Raji (cell line): ENCODE measurements around the gene GALNT14.

Source experiments
- POLR2A ChIP-seq: IDR thresholded peaks from 2 replicates; pipeline ENCODE4 v1.6.1; 2011; ENCODE audit warnings: low read depth, low read length, control low read depth; ENCODE audit not compliant: insufficient read depth

Gene GALNT14

DNA sequence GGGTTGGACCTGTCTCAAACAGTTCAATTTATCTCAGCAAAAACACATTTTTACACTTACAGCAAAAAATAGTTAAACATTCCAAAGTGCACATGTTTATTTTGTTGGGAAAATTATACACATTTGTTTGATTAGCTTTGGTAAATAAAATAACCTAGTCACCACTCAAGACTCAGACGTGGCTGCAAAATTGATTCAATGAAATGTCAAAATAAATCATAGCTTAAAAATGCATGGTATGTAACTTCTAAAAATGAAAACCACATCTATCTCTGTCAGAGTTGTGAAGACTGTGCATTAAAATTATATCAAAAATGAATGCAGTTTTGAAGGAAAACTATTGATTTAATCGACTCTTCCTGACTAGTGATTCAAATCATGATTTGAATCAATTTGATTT lies 56.7 kb downstream of the GALNT14 start:
- TF ChIP-seq POLR2A, result no peak

DNA sequence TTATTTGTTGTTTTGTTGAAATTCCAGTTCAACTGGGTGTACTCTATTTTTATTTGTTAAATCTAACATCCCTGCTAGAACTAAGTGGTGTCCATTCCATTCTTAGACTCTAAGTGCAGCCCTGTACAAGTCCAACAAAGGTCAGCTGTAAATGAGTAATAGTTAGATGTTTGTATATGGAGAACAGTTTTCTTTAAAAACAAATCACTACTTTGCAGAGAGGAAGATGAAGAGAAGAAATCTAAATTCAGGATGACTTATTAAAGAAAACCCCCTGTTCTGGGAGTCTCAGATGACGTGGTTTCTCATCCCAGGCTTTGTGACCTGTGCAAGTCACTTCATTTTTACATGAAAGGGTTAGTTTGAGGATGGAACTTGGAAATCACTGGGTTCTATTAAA lies 57.9 kb downstream of the GALNT14 start:
- TF ChIP-seq POLR2A, result no peak

- TF ChIP-seq POLR2A, result no peak
Measured at GRCh38 chr2:31079665-31080064, 58.6 kb downstream of the GALNT14 start.

DNA sequence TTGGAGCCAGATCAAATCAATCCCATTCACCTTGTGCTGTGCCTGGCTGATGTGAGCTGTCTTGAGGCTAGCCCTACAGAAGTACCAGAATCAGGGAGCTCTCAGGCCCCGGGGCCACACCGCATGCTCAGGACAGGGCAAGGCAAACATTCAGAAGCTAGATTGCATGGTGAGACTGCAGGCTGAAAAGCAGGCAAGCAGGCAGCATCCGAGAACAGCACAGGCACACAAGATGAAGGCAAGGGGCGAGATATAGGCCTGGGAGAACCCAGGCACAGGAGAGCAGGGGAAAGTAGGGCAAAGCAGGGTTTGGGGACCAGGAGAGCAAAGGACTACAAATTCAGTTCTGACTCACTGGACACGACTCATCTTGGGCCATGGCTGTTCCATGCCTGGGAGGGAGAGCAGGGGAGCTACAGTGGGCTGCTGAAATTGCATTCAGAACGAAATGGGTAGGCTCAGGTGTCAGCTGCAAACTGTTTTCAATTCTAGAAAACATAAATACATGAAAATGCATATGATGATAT lies 59.6 kb downstream of the GALNT14 start:
- TF ChIP-seq POLR2A, result no peak

- no peak for TF ChIP-seq POLR2A
Measured at GRCh38 chr2:31078011-31078410, 60.2 kb downstream of the GALNT14 start.

DNA sequence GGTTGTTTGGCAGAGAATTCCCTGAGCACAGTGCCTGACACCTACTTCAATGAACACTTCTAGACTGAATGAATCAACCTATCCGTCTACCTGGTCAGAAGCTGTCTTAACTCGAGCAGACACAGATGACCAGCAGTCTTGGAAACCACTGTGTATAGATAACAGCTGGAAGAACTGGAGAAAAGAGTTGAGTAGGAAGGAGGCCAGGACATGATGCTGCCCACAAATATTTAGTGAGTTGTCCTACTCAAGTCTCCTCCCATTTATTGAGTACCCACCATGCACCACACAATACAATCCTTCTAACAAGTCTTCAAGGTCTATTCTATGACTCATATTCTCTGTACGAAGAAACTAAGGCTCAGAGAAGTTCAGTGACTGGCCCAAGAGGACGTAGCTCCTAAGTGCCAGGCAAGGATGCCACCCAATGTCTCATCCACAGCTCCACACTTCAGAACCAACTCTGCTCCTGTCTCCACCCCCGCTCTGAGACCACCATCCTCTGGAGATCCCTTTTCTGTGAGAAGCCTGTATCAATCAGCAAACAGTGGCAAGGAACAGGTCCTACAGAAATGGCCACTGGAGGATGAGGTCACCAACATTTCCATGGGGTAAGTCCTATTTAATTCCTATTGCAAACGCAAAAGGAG lies 62.2 kb downstream of the GALNT14 start:
- no peak for TF ChIP-seq POLR2A

DNA sequence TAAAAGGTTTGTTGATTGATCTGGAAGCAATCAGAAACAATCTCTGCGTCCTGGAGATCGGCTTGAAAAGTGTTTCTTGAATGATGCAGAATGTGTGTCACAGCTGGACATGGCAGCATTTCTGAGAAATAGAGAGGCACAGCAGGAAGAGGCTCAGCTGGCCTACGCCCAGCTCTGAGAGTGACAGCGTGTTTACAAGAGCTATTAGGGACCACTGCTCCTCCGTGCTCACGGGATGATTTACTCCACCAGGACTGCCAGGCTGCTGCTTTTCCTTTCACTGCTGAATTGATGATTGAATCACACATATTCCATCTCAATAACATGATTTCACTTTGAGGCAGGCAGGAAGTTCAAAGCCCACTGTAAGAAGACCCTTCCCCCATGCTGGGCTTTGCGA lies 62.8 kb downstream of the GALNT14 start:
- TF ChIP-seq POLR2A, result no peak

DNA sequence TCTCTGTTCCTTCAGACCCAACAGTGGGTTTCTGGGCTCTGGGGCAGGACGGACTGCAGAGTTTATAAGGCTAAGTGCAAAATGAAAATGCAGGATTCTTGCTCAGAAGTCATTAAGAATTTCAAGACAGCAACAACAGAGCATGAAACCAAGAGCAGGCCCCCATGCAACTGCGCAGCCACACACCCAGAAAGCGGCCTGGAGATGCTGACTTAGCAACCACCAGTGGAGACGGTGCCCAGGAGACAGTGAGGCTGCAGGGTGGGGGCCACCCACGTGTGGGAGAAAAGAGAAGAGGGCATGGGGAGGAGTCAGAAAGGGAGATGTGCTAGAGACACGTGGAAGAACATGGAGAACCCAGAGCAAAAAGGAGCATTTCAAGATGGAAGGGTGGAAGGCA lies 66.5 kb downstream of the GALNT14 start:
- no peak for TF ChIP-seq POLR2A

DNA sequence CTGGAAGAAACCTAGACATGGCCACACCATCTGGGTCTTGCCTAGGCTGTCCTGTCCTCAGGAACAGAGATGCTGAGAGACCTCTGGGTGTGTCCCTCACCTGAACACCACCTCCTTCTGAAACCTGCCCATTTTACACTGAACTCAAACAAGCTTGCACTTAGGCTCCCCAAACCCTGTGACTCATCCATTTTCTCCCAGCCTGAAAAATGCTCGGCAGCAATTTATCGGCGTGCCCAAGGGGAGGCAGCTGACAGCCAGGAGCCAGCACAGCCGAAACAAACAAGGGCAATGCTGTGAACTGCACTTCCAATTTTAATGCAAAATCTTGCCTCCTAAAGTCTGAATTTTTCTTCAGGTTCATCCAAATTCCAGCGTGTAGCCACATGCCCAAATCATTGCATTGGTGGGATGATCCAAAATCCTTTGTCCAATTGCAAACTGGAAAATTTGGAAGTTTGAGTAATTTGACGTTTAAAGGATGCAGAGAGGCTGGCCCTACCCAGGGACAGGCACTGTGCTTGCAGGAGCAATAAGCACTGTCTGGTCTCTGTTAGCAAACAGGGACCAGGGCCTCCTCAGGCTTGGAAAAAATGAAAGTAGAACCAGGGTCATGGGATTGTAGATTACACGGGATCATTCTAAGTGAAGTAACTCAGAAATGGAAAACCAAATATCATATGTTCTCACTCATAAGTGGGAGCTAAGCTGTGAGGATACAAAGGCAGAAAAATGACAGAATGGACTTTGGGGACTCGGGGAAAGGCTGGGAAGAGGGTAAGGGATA lies 67.7 kb downstream of the GALNT14 start:
- TF ChIP-seq POLR2A, result no peak

DNA sequence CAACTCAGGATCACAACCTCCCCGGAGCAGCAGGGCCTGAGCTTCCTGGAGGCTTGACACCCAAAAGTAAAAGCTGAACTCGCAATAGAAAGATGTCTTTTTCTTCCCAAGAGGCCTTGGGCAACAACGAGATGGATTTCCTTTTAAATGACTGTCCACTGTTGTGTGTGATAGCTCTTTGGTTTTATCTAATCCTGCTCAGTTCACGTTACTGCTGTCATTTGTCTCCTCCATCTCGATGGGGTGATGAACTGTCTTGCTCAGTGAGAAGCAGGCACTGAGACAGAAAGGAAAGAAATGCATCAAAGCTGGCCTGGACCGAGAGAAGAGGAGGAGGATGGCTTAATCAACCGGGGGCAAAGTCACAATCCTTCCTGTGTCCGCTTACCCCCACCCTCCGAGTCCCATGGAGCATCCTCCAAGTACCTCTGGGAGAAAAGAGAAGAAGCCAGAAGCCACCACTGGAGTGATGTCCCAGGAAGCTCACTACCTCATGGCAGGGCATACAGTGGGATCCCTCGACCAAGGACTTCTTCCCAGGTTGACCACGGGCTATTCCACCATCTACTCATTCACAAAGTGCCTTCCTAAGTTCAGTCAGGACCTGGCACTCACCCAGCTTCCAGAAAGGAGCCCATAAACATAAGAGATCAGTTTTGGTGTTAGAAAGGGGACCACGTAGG lies 68.5 kb downstream of the GALNT14 start:
- no peak for TF ChIP-seq POLR2A

DNA sequence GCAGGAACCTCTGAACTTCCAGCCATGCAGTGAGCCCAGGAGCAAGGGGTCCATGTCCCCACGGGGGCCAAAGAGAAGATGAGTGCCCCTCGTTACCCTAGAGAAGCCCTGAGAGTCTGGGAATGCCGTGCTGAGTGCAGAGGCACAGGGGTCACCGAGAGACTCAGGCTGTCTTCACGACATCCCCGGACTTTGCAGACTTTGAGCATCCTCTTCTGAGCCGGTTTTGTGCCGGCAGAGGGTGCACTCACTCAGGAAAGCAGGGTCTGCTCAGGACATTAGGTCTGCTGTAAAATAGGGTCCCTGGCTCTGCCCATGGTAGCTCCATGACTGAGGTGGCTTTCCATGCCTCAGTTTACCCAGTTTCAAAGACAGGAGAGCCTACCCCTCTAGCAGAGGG lies 71.0 kb downstream of the GALNT14 start:
- TF ChIP-seq POLR2A, result no peak

- TF ChIP-seq POLR2A, result no peak
Measured at GRCh38 chr2:31066551-31066950, 71.7 kb downstream of the GALNT14 start.

- TF ChIP-seq POLR2A, result no peak
Measured at GRCh38 chr2:31066086-31066485, 72.2 kb downstream of the GALNT14 start.

- TF ChIP-seq POLR2A, result no peak
Measured at GRCh38 chr2:31065356-31065755, 72.9 kb downstream of the GALNT14 start.

DNA sequence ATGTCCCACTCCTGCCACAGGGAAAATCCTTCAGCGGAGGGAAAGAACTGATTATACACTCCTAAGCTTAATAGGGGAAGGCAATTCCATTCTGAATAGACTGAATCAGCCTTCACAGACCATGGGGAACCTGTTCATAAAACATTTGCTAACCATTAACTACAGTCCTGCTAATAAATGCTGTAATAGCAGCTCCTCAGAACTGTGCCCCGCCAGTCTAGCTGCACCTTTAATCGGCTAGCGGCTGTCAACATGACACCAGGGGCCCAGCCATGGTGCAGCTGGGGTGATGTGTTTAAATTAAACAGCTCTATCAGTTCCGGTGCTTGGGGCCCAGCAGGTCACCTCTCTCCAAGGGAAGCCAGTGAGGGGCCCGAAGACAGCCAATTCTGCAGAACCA lies 77.8 kb downstream of the GALNT14 start:
- TF ChIP-seq POLR2A, result no peak

- no peak for TF ChIP-seq POLR2A
Measured at GRCh38 chr2:31058096-31059035, 79.9 kb downstream of the GALNT14 start.
